Measurements from ENCODE around the gene DEFB124. TPM values are rescaled to one million over a fixed set of nuclear protein-coding genes. Genes with fewer than 3 reads are reported as not detected.

The DEFB124 gene
- total and polyA plus RNA-seq, 2 of the 8 experiments (the other 6 are each of a cell fraction or from before 2014, with no cell fraction given): not detected

DNA sequence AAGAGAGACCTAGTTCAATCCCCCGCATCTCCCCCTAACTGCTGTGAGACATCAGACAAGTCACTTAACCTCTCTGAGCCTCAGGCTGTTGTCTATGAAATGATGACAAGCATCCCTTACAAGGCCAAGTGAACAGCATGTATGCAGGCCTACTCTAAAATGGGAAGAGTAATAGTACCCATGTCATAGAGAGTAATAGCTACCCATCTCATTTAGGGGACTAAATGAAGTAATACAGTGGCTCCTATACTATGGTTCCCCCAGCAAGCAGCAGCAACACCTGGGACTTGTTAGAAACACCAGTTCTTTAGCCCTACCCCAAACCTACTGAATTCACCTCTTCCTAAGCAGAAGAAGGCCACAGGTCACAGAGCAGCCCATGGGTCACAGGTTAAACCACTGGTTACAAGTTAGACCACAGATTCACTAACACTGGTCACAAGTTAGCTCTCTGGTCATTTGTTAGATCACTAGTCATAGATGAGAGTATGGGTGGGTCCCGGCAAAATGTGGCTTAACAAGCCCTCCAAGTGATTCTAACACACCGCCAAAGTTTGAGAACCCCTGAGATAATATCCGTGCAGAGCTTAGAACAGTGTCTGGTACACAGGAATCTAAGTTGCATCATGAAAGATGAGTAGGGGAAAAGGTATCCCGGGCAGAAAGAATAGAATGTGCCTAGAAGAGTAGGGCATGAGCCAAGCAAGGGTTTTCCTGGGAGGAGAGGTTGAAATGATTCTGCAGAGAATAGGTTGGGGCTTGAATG, 1.4 kb downstream of the DEFB124 start:
- DNase-seq (ENCODE audit: low read depth in 1 of 2, low spot score in 2 of 2): no peak
- Histone ChIP-seq H2BK20ac (ENCODE audit: low read length) (no peak overlapping the region), H3K27ac (ENCODE audit: low read depth, low read length) (no peak overlapping the region), H3K27me3 (replicated peaks in 1 of 4; ENCODE audit: control insufficient read depth in 3 of 4, extremely low read depth in 1 of 4, insufficient read depth in 3 of 4, low read length in 3 of 4) (no peaks in the 10 kb centered on the region), H3K23ac (ENCODE audit: insufficient read length) (no peak overlapping the region), H3K9ac (replicated peaks in 1 of 4; ENCODE audit: extremely low read depth in 1 of 4, low read depth in 3 of 4, low read length in 3 of 4) (no peak overlapping the region), H4K91ac (replicated peaks; ENCODE audit: insufficient read length, low read length) (no peak overlapping the region), H3K4me1 (replicated peaks in 1 of 4; ENCODE audit: control insufficient read depth in 3 of 4, insufficient read depth in 4 of 4, low read length in 3 of 4) (no peaks in the 10 kb centered on the region), H2BK120ac (replicated peaks; ENCODE audit: low read depth, low read length) (no peak overlapping the region), H3K79me1 (ENCODE audit: low read depth, low read length) (no peaks in the 10 kb centered on the region), H3K79me2 (ENCODE audit: control insufficient read depth in 1 of 2, insufficient read depth in 2 of 2, low read length in 2 of 2) (no peaks in the 10 kb centered on the region), H3K14ac (ENCODE audit: insufficient read length) (no peak overlapping the region), H3K36me3 (ENCODE audit: control insufficient read depth in 2 of 4, insufficient read depth in 4 of 4, low read length in 3 of 4) (no peaks in the 10 kb centered on the region), H4K5ac (ENCODE audit: insufficient read length, low read depth, low read length) (no peak overlapping the region), H4K8ac (ENCODE audit: extremely low read depth, insufficient read depth, low read length) (no peak overlapping the region), H3K4me3 (ENCODE audit: extremely low read depth in 1 of 4, insufficient read depth in 2 of 4, low read depth in 3 of 4, low read length in 4 of 4) (no peak overlapping the region), H3K56ac (replicated peaks; ENCODE audit: insufficient read length, low read depth, low read length) (no peak overlapping the region), H3K23me2 (ENCODE audit: low read depth, low read length) (no peaks in the 10 kb centered on the region), H2BK12ac (ENCODE audit: low read depth, low read length) (no peak overlapping the region), H2AK5ac (ENCODE audit: low read depth, low read length) (no peak overlapping the region), H3K18ac (ENCODE audit: extremely low read depth, low read length) (no peak overlapping the region), H3K9me3 (ENCODE audit: insufficient read depth in 2 of 2, low read depth in 1 of 2, low read length in 1 of 2) (peaks cover 54 to 65% of the 10 kb centered on the region in 2 experiments), H3K4me2 (ENCODE audit: insufficient read depth in 1 of 2, low read depth in 2 of 2, low read length in 2 of 2) (no peak overlapping the region), H2BK15ac (ENCODE audit: low read length) (no peak overlapping the region), H2AFZ (ENCODE audit: low read length) (no peak overlapping the region), H4K20me1 (replicated peaks in 1 of 2; ENCODE audit: control insufficient read depth in 1 of 2, insufficient read depth in 2 of 2, low read length in 2 of 2) (no peaks in the 10 kb centered on the region), H2BK5ac (ENCODE audit: low read depth, low read length) (no peak overlapping the region), H3K4ac (replicated peaks; ENCODE audit: insufficient read length, low read depth, low read length) (no peak overlapping the region)
- 71% methylated on average over 5 of the region's 5 CpGs; no CpG with 5 or more reads in 1 of the 2 experiments for WGBS, 2 experiments (ENCODE audit: extremely low coverage in 1 of 2, insufficient coverage in 1 of 2, insufficient read length in 1 of 2, insufficient replicate concordance in 2 of 2, low coverage in 1 of 2, low lambda C conversion rate in 2 of 2, missing lambda C conversion rate in 1 of 2)
- ChIA-PET CTCF (ENCODE audit: partially characterized antibody) (interaction anchor here (1.4 to 1.5 kb wide), 2 partner anchors 13 to 15 kb away, joined by 3 to 5 read pairs; no protein-coding TSS in a partner anchor), POLR2A (ENCODE audit: partially characterized antibody) (interaction anchor here (0.8 kb wide), 1 partner anchor 78 kb away, joined by 3 read pairs; no protein-coding TSS in a partner anchor)
- no peak for FAIRE-seq
- no peak for TF ChIP-seq CEBPB (IDR thresholded peaks at IDR 0.05; ENCODE audit: low read depth, low read length)
- TF ChIP-seq, protein P1, sequence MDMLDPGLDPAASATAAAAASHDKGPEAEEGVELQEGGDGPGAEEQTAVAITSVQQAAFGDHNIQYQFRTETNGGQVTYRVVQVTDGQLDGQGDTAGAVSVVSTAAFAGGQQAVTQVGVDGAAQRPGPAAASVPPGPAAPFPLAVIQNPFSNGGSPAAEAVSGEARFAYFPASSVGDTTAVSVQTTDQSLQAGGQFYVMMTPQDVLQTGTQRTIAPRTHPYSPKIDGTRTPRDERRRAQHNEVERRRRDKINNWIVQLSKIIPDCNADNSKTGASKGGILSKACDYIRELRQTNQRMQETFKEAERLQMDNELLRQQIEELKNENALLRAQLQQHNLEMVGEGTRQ (IDR thresholded peaks at IDR 0.05; ENCODE audit: low read length): no peak
- TF ChIP-seq ASH2L (IDR thresholded peaks at IDR 0.05; ENCODE audit: low read length): no peak
- no peak for TF ChIP-seq PHF8 (conservative IDR thresholded peaks at IDR 0.05; ENCODE audit: low read depth, low read length)
- no peak for TF ChIP-seq BCL11A (IDR thresholded peaks at IDR 0.05; ENCODE audit: low read depth in 2 of 2, low read length in 2 of 2)
- no peak for TF ChIP-seq TAF1 (IDR thresholded peaks at IDR 0.05; ENCODE audit: low read depth, low read length)
- no peak for TF ChIP-seq TAF7 (optimal IDR thresholded peaks at IDR 0.05; ENCODE audit: borderline replicate concordance, low read depth, low read length)
- no peak for TF ChIP-seq EP300 (IDR thresholded peaks at IDR 0.05; ENCODE audit: borderline replicate concordance in 1 of 2, low read depth in 2 of 2, low read length in 2 of 2)
- TF ChIP-seq TBP (IDR thresholded peaks at IDR 0.05; ENCODE audit: low read depth, low read length): no peak
- no peak for TF ChIP-seq SUZ12 (IDR thresholded peaks at IDR 0.05; ENCODE audit: low read length)
- TF ChIP-seq RNF2 (IDR thresholded peaks at IDR 0.05; ENCODE audit: borderline replicate concordance, low read depth, low read length, missing control alignments, poor library complexity, severe bottlenecking): no peak
